ENCODE results near the gene STK26. TPM values are rescaled to one million over a fixed set of nuclear protein-coding genes. Genes with fewer than 3 reads are reported as not detected.

Gene STK26
- total and polyA plus RNA-seq, 2 experiments from 2014 or later: 65.2 to 110 TPM

DNA sequence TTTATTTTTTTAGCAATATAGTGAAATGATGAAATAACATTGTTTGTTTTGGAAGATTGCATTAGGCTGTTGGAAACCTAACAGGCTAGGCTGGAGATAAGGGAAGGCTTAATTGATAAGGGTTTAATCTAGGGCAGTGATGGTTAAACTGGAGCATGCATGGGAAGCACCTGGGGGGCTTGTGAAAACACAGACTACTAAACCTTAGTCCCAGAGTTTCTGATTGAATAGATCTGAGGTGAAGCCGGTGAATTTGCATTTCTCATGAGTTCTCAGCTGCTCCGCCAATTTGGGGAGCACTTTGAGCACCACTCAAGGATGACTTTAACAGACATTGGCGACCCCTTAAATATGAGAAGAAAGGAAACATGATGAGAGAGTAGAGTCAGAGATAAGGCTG, 11.5 kb downstream of the STK26 start:
- no peaks in the 10 kb centered on the region for H3K27me3 ChIP-seq (ENCODE audit: insufficient read depth)
- peaks cover 20% of the 10 kb centered on the region for H4K20me1 ChIP-seq (replicated peaks; ENCODE audit: insufficient read depth)
- peaks cover 56% of the 10 kb centered on the region for H3K4me1 Mint-ChIP-seq
- no peak overlapping the region for H3K27ac ChIP-seq (ENCODE audit: low read depth)
- no peak overlapping the region for H3K4me3 ChIP-seq
- no peak for TF ChIP-seq POLR2AphosphoS5 (IDR thresholded peaks at IDR 0.05; ENCODE audit: low read depth)
- TF ChIP-seq, protein P1, sequence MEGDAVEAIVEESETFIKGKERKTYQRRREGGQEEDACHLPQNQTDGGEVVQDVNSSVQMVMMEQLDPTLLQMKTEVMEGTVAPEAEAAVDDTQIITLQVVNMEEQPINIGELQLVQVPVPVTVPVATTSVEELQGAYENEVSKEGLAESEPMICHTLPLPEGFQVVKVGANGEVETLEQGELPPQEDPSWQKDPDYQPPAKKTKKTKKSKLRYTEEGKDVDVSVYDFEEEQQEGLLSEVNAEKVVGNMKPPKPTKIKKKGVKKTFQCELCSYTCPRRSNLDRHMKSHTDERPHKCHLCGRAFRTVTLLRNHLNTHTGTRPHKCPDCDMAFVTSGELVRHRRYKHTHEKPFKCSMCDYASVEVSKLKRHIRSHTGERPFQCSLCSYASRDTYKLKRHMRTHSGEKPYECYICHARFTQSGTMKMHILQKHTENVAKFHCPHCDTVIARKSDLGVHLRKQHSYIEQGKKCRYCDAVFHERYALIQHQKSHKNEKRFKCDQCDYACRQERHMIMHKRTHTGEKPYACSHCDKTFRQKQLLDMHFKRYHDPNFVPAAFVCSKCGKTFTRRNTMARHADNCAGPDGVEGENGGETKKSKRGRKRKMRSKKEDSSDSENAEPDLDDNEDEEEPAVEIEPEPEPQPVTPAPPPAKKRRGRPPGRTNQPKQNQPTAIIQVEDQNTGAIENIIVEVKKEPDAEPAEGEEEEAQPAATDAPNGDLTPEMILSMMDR (conservative IDR thresholded peaks at IDR 0.05; ENCODE audit: low read depth in 2 of 2): no peak
- TF ChIP-seq JUNB (IDR thresholded peaks at IDR 0.05; ENCODE audit: unreplicated experiment): no peak
- TF ChIP-seq NANOG (IDR thresholded peaks at IDR 0.05; ENCODE audit: borderline replicate concordance): no peak
- no peak for TF ChIP-seq EZH2phosphoT487 (IDR thresholded peaks at IDR 0.05; ENCODE audit: unreplicated experiment)
- no peak for TF ChIP-seq REST (IDR thresholded peaks at IDR 0.05; ENCODE audit: unreplicated experiment)
- TF ChIP-seq ZNF114 (CRISPR knock-in tag; IDR thresholded peaks at IDR 0.05): no peak
- TF ChIP-seq, protein P2, sequence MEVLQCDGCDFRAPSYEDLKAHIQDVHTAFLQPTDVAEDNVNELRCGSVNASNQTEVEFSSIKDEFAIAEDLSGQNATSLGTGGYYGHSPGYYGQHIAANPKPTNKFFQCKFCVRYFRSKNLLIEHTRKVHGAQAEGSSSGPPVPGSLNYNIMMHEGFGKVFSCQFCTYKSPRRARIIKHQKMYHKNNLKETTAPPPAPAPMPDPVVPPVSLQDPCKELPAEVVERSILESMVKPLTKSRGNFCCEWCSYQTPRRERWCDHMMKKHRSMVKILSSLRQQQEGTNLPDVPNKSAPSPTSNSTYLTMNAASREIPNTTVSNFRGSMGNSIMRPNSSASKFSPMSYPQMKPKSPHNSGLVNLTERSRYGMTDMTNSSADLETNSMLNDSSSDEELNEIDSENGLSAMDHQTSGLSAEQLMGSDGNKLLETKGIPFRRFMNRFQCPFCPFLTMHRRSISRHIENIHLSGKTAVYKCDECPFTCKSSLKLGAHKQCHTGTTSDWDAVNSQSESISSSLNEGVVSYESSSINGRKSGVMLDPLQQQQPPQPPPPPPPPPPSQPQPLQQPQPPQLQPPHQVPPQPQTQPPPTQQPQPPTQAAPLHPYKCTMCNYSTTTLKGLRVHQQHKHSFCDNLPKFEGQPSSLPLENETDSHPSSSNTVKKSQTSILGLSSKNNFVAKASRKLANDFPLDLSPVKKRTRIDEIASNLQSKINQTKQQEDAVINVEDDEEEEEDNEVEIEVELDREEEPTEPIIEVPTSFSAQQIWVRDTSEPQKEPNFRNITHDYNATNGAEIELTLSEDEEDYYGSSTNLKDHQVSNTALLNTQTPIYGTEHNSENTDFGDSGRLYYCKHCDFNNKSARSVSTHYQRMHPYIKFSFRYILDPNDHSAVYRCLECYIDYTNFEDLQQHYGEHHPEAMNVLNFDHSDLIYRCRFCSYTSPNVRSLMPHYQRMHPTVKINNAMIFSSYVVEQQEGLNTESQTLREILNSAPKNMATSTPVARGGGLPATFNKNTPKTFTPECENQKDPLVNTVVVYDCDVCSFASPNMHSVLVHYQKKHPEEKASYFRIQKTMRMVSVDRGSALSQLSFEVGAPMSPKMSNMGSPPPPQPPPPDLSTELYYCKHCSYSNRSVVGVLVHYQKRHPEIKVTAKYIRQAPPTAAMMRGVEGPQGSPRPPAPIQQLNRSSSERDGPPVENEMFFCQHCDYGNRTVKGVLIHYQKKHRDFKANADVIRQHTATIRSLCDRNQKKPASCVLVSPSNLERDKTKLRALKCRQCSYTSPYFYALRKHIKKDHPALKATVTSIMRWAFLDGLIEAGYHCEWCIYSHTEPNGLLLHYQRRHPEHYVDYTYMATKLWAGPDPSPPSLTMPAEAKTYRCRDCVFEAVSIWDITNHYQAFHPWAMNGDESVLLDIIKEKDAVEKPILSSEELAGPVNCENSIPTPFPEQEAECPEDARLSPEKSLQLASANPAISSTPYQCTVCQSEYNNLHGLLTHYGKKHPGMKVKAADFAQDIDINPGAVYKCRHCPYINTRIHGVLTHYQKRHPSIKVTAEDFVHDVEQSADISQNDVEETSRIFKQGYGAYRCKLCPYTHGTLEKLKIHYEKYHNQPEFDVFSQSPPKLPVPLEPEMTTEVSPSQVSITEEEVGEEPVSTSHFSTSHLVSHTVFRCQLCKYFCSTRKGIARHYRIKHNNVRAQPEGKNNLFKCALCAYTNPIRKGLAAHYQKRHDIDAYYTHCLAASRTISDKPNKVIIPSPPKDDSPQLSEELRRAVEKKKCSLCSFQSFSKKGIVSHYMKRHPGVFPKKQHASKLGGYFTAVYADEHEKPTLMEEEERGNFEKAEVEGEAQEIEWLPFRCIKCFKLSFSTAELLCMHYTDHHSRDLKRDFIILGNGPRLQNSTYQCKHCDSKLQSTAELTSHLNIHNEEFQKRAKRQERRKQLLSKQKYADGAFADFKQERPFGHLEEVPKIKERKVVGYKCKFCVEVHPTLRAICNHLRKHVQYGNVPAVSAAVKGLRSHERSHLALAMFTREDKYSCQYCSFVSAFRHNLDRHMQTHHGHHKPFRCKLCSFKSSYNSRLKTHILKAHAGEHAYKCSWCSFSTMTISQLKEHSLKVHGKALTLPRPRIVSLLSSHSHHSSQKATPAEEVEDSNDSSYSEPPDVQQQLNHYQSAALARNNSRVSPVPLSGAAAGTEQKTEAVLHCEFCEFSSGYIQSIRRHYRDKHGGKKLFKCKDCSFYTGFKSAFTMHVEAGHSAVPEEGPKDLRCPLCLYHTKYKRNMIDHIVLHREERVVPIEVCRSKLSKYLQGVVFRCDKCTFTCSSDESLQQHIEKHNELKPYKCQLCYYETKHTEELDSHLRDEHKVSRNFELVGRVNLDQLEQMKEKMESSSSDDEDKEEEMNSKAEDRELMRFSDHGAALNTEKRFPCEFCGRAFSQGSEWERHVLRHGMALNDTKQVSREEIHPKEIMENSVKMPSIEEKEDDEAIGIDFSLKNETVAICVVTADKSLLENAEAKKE (CRISPR knock-in tag; IDR thresholded peaks at IDR 0.05): no peak
- H3K36me3 ChIP-seq (ENCODE audit: insufficient read depth): no peaks in the 10 kb centered on the region
- no peaks in the 10 kb centered on the region for H3F3A ChIP-seq (replicated peaks; ENCODE audit: low read depth)
- peaks cover 44% of the 10 kb centered on the region for H3K4me1 ChIP-seq (ENCODE audit: insufficient read depth)
- no peaks in the 10 kb centered on the region for H3K9me3 Mint-ChIP-seq
- no peaks in the 10 kb centered on the region for H3K9me2 ChIP-seq (ENCODE audit: insufficient read depth)
- ATAC-seq (no peak), DNase-seq (ENCODE audit: low spot score) (no peak)
- H3K79me2 ChIP-seq (replicated peaks; ENCODE audit: insufficient read depth): peaks cover 98% of the 10 kb centered on the region
- H3K4me3 Mint-ChIP-seq: no peak overlapping the region
- H3K27me3 Mint-ChIP-seq (ENCODE audit: insufficient read depth, low read depth, poor library complexity): no peaks in the 10 kb centered on the region
- H3K36me3 Mint-ChIP-seq (ENCODE audit: low read depth): no peaks in the 10 kb centered on the region
- no peak overlapping the region for H2AFZ ChIP-seq
- no peak overlapping the region for H3K4me2 ChIP-seq
- H3K27ac Mint-ChIP-seq: no peak overlapping the region

Measured in GM23338 (cell line).